Mesodermal cell (in vitro differentiated cells): ENCODE measurements around the gene SLC49A4.

Experiments
- H3K27ac ChIP-seq: 2 replicates; pipeline ENCODE4 v1.7.0; 2013; ENCODE audit warnings: mild to moderate bottlenecking, low read depth, low read length, moderate library complexity; ENCODE audit not compliant: severe bottlenecking
- H3K36me3 ChIP-seq: 2 replicates; pipeline ENCODE4 v1.7.1; 2013; ENCODE audit warnings: mild to moderate bottlenecking, low read length, moderate library complexity; ENCODE audit not compliant: control insufficient read depth, insufficient read depth
- H3K4me1 ChIP-seq: one replicate; pipeline ENCODE4 v1.7.1; 2013; ENCODE audit warnings: mild to moderate bottlenecking, low read length; ENCODE audit not compliant: insufficient read depth, control insufficient read depth, poor library complexity, severe bottlenecking
- H3K4me3 ChIP-seq: 2 replicates; pipeline ENCODE4 v1.7.0; 2013; ENCODE audit warnings: low read length, control low read depth, mild to moderate bottlenecking; ENCODE audit not compliant: insufficient read depth, poor library complexity, severe bottlenecking; ENCODE audit errors: extremely low read depth
- H3K9me3 ChIP-seq: 2 replicates; pipeline ENCODE4 v1.7.1; 2013; ENCODE audit warnings: mild to moderate bottlenecking, low read length, moderate library complexity; ENCODE audit not compliant: control insufficient read depth
- WGBS, 2 experiments: methylation state at CpG; one replicate each; pipeline ENCODE4 v1.1.5; 2013; ENCODE audit warnings: missing lambda C conversion rate in 2 of 2; ENCODE audit not compliant: insufficient coverage in 2 of 2; 5-methylcytosine and 5-hydroxymethylcytosine counted together

SLC49A4 gene

GRCh38 chr3:122802323-122802722, 7.5 kb downstream of the SLC49A4 start:
- H3K4me3 ChIP-seq, result no peak overlapping the region
- H3K27ac ChIP-seq, result no peak overlapping the region
- H3K4me1 ChIP-seq, result no peaks in the 10 kb centered on the region
- no peaks in the 10 kb centered on the region for H3K36me3 ChIP-seq
- 100% methylated on average over 1 of the region's 1 CpG; no CpG with 5 or more reads in 1 of the 2 experiments for WGBS, 2 experiments
- H3K9me3 ChIP-seq, result no peaks in the 10 kb centered on the region

- Histone ChIP-seq H3K4me3 (no peak overlapping the region), H3K36me3 (no peaks in the 10 kb centered on the region), H3K4me1 (no peaks in the 10 kb centered on the region), H3K9me3 (no peaks in the 10 kb centered on the region), H3K27ac (no peak overlapping the region)
- 100% methylated on average over 1 of the region's 2 CpGs for WGBS, 2 experiments
Measured at GRCh38 chr3:122803977-122804376, 9.1 kb downstream of the SLC49A4 start.

GRCh38 chr3:122810734-122811133, 15.9 kb downstream of the SLC49A4 start:
- Histone ChIP-seq H3K36me3 (no peaks in the 10 kb centered on the region), H3K4me3 (no peak overlapping the region), H3K27ac (no peak overlapping the region), H3K9me3 (no peaks in the 10 kb centered on the region), H3K4me1 (no peaks in the 10 kb centered on the region)

- no peak overlapping the region for H3K27ac ChIP-seq
- no peak overlapping the region for H3K4me3 ChIP-seq
- no peaks in the 10 kb centered on the region for H3K9me3 ChIP-seq
- no peaks in the 10 kb centered on the region for H3K36me3 ChIP-seq
- H3K4me1 ChIP-seq, result no peaks in the 10 kb centered on the region
- WGBS, 2 experiments, result 100% methylated on average over 2 of the region's 2 CpGs; no CpG with 5 or more reads in 1 of the 2 experiments
Measured at GRCh38 chr3:122816587-122816986, 21.7 kb downstream of the SLC49A4 start.

GRCh38 chr3:122824465-122825381, 29.9 kb downstream of the SLC49A4 start:
- Histone ChIP-seq H3K36me3 (no peaks in the 10 kb centered on the region), H3K27ac (no peak overlapping the region), H3K9me3 (no peaks in the 10 kb centered on the region), H3K4me1 (no peaks in the 10 kb centered on the region), H3K4me3 (no peak overlapping the region)
- 25 to 83% methylated on average over 1 to 4 of the region's 7 CpGs for WGBS, 2 experiments

GRCh38 chr3:122825460-122825859, 30.6 kb downstream of the SLC49A4 start:
- Histone ChIP-seq H3K4me1 (no peaks in the 10 kb centered on the region), H3K27ac (no peak overlapping the region), H3K9me3 (no peaks in the 10 kb centered on the region), H3K4me3 (no peak overlapping the region), H3K36me3 (no peaks in the 10 kb centered on the region)
- 63 to 100% methylated on average over 1 to 3 of the region's 4 CpGs for WGBS, 2 experiments

GRCh38 chr3:122826278-122826677, 31.4 kb downstream of the SLC49A4 start:
- no peaks in the 10 kb centered on the region for H3K4me1 ChIP-seq
- 88% methylated on average over 1 of the region's 1 CpG; no CpG with 5 or more reads in 1 of the 2 experiments for WGBS, 2 experiments
- H3K36me3 ChIP-seq, result no peaks in the 10 kb centered on the region

GRCh38 chr3:122828281-122828680, 33.4 kb downstream of the SLC49A4 start:
- Histone ChIP-seq H3K4me1 (no peaks in the 10 kb centered on the region), H3K36me3 (no peaks in the 10 kb centered on the region), H3K4me3 (no peak overlapping the region), H3K27ac (no peak overlapping the region), H3K9me3 (no peaks in the 10 kb centered on the region)
- 93 to 94% methylated on average over 3 to 4 of the region's 4 CpGs for WGBS, 2 experiments

More at GRCh38 chr3:122826278-122826677, 31.4 kb downstream of the SLC49A4 start:
- H3K4me3 ChIP-seq, result no peak overlapping the region
- no peaks in the 10 kb centered on the region for H3K9me3 ChIP-seq
- H3K27ac ChIP-seq, result no peak overlapping the region

GRCh38 chr3:122835590-122835989, 40.7 kb downstream of the SLC49A4 start:
- Histone ChIP-seq H3K4me1 (no peaks in the 10 kb centered on the region), H3K36me3 (no peaks in the 10 kb centered on the region), H3K27ac (no peak overlapping the region), H3K9me3 (no peaks in the 10 kb centered on the region), H3K4me3 (no peak overlapping the region)
- WGBS, 2 experiments, result 60% methylated on average over 1 of the region's 2 CpGs; no CpG with 5 or more reads in 1 of the 2 experiments

GRCh38 chr3:122843604-122844003, 48.7 kb downstream of the SLC49A4 start:
- 0% methylated on average over 1 of the region's 3 CpGs; no CpG with 5 or more reads in 1 of the 2 experiments for WGBS, 2 experiments
- Histone ChIP-seq H3K27ac (no peak overlapping the region), H3K9me3 (no peaks in the 10 kb centered on the region), H3K36me3 (no peaks in the 10 kb centered on the region), H3K4me1 (no peaks in the 10 kb centered on the region), H3K4me3 (no peak overlapping the region)

- Histone ChIP-seq H3K27ac (no peak overlapping the region), H3K36me3 (no peaks in the 10 kb centered on the region), H3K4me1 (no peaks in the 10 kb centered on the region), H3K9me3 (no peaks in the 10 kb centered on the region), H3K4me3 (no peak overlapping the region)
- WGBS, 2 experiments, result no CpG with 5 or more reads among the region's 1 CpG
Measured at GRCh38 chr3:122857019-122857418, 62.1 kb downstream of the SLC49A4 start.
